WTC11 (cell line): ENCODE measurements around the gene IER3IP1. TPM values are rescaled to one million over a fixed set of nuclear protein-coding genes. Genes with fewer than 3 reads are reported as not detected.

Source experiments
- ATAC-seq: fragments of 200-7000 bp; cut with Tn5 transposase; 2 replicates; pipeline ENCODE4 v1.10.0; 2021; ENCODE audit warnings: mild to moderate bottlenecking, moderate library complexity
- CTCF ChIA-PET: fragments of 300-600 bp; sonication (Branson Sonifier 250); formaldehyde crosslinking; loops from one replicate; lab custom pipeline; 2021; ENCODE audit warnings: antibody characterized with exemption; lab: Charles Lee
- POLR2A ChIA-PET: fragments of 350-600 bp; sonication (Branson Sonifier 250); formaldehyde crosslinking; loops from one replicate; lab custom pipeline; 2021; ENCODE audit warnings: antibody characterized with exemption; lab: Charles Lee
- DNase-seq: peaks from one replicate; pipeline ENCODE4 v3.0.0; 2021; ENCODE audit warnings: low spot score
- H3K27ac Mint-ChIP-seq: 2 replicates; pipeline ENCODE4 v1.8.0; 2021; ENCODE audit warnings: mixed read lengths
- H3K27me3 Mint-ChIP-seq: 2 replicates; pipeline ENCODE4 v1.8.0; 2021; ENCODE audit warnings: low read depth, mild to moderate bottlenecking, moderate library complexity, mixed read lengths
- H3K36me3 Mint-ChIP-seq: 2 replicates; pipeline ENCODE4 v1.8.0; 2021; ENCODE audit warnings: mixed read lengths
- H3K4me1 Mint-ChIP-seq: 2 replicates; pipeline ENCODE4 v1.8.0; 2022; ENCODE audit warnings: mixed read lengths
- H3K4me3 Mint-ChIP-seq: 2 replicates; pipeline ENCODE4 v1.8.0; 2021; ENCODE audit warnings: mild to moderate bottlenecking, moderate library complexity, mixed read lengths
- H3K9me3 Mint-ChIP-seq: 2 replicates; pipeline ENCODE4 v1.8.0; 2021; ENCODE audit warnings: mixed read lengths
- ELF4 ChIP-seq: sonication (generic); formaldehyde crosslinking; IDR thresholded peaks from 2 replicates; pipeline ENCODE4 v1.8.1; 2022; ENCODE audit warnings: low read depth, mild to moderate bottlenecking, moderate library complexity, missing genetic modification reagents
- GTF2I ChIP-seq: fragments of 250-450 bp; sonication (Bioruptor Pico); conservative IDR thresholded peaks from 2 replicates; pipeline ENCODE4 v1.4.0; 2021; ENCODE audit warnings: mild to moderate bottlenecking
- IRF2 ChIP-seq: sonication (generic); formaldehyde crosslinking; IDR thresholded peaks from 2 replicates; pipeline ENCODE4 v1.8.0; 2022; ENCODE audit warnings: low read depth, missing genetic modification reagents, borderline replicate concordance
- SMAD3 ChIP-seq: sonication (generic); formaldehyde crosslinking; IDR thresholded peaks from 2 replicates; pipeline ENCODE4 v1.8.0; 2022; ENCODE audit warnings: missing genetic modification reagents, mild to moderate bottlenecking, borderline replicate concordance
- ZNF317 ChIP-seq: sonication (generic); formaldehyde crosslinking; IDR thresholded peaks from 2 replicates; pipeline ENCODE4 v1.8.1; 2023; ENCODE audit warnings: low read depth, mild to moderate bottlenecking, moderate library complexity, missing genetic modification reagents, borderline replicate concordance
- ZNF416 ChIP-seq: fragments of 250-450 bp; sonication (Bioruptor Pico); IDR thresholded peaks from 2 replicates; pipeline ENCODE4 v1.9.0; 2021; ENCODE audit warnings: mild to moderate bottlenecking, inconsistent platforms
- total RNA-seq: library from RNA; stranded (reverse); gene quantifications from 3 replicates; pipeline ENCODE4 v1.2.3, GENCODE V29; 2021
- TF ChIP-seq, protein P1 (sequence below): sonication (generic); formaldehyde crosslinking; IDR thresholded peaks from 2 replicates; pipeline ENCODE4 v1.8.1; 2023; ENCODE audit warnings: mild to moderate bottlenecking, missing genetic modification reagents
- TF ChIP-seq, protein P2 (sequence below): sonication (generic); formaldehyde crosslinking; IDR thresholded peaks from 2 replicates; pipeline ENCODE4 v1.8.0; 2022; ENCODE audit warnings: mild to moderate bottlenecking, missing genetic modification reagents
- TF ChIP-seq, protein P3 (sequence below): sonication (generic); formaldehyde crosslinking; IDR thresholded peaks from 2 replicates; pipeline ENCODE4 v1.8.1; 2023; ENCODE audit warnings: mild to moderate bottlenecking, missing genetic modification reagents, moderate library complexity
- TF ChIP-seq, protein P4 (sequence below): sonication (generic); formaldehyde crosslinking; IDR thresholded peaks from 2 replicates; pipeline ENCODE4 v1.8.1; 2023; ENCODE audit warnings: mild to moderate bottlenecking, missing genetic modification reagents
- TF ChIP-seq, protein P5 (sequence below): fragments of 250-450 bp; sonication (Bioruptor Pico); IDR thresholded peaks from 2 replicates; pipeline ENCODE4 v1.9.0; 2021; ENCODE audit warnings: mild to moderate bottlenecking
- TF ChIP-seq, protein P6 (sequence below): fragments of 250-450 bp; sonication (Bioruptor Pico); IDR thresholded peaks from 2 replicates; pipeline ENCODE4 v1.8.0; 2021; ENCODE audit warnings: mild to moderate bottlenecking

Gene IER3IP1
- total RNA-seq, 1 experiment from 2014 or later = 7.7 TPM

DNA sequence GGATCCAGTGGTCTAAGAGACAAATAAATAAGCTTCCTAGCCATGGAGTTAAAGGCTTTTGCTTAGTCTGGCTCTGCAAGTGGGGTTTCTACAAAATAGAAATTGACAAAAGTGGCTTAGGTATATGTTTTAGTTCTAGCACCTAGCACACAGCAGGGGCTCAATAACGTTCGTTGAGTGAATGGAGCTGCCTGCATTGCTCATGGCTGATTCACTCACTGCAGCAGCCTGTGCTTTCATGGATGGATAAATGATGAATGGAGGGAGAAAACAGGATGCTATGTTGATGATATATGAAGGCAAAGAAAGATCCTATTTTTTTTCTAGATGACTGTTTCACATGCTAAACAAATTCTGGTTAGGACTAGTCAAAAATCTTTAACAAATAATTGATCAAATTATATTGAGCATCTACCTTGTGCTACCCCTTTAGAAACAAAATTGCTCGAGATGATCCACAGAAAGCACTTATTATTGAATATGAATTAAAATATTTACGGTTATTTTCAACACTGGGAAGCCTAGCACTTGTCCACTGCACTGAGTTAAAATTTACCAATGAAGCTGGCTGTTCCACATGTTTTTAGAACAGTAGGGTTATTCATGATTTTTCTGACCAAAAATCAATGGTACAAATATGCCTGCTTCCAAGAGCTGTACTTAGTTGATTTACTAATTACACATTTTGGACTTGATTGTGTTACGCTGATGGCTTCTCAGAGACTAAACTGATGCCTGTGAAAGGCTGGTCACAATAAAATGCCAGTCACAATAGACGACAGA is 65.5 kb downstream of the IER3IP1 start:
- POLR2A ChIA-PET = no interaction called here
- DNase-seq = no peak
- TF ChIP-seq, protein P1, sequence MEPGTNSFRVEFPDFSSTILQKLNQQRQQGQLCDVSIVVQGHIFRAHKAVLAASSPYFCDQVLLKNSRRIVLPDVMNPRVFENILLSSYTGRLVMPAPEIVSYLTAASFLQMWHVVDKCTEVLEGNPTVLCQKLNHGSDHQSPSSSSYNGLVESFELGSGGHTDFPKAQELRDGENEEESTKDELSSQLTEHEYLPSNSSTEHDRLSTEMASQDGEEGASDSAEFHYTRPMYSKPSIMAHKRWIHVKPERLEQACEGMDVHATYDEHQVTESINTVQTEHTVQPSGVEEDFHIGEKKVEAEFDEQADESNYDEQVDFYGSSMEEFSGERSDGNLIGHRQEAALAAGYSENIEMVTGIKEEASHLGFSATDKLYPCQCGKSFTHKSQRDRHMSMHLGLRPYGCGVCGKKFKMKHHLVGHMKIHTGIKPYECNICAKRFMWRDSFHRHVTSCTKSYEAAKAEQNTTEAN = no peak
- TF ChIP-seq, protein P2, sequence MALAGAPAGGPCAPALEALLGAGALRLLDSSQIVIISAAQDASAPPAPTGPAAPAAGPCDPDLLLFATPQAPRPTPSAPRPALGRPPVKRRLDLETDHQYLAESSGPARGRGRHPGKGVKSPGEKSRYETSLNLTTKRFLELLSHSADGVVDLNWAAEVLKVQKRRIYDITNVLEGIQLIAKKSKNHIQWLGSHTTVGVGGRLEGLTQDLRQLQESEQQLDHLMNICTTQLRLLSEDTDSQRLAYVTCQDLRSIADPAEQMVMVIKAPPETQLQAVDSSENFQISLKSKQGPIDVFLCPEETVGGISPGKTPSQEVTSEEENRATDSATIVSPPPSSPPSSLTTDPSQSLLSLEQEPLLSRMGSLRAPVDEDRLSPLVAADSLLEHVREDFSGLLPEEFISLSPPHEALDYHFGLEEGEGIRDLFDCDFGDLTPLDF = no peak
- TF ChIP-seq ZNF317 (no peak), ZNF416 (CRISPR knock-in tag) (no peak)
- peaks cover 26% of the 10 kb centered on the region for H3K36me3 Mint-ChIP-seq
- H3K4me1 Mint-ChIP-seq = peaks cover 41% of the 10 kb centered on the region
- no peak for ATAC-seq
- CTCF ChIA-PET = interaction anchor here (0.6 to 4.8 kb wide), 4 partner anchors 26 to 170 kb away, joined by 3 to 38 read pairs (median 6); no protein-coding TSS in a partner anchor
- no peak overlapping the region for H3K4me3 Mint-ChIP-seq
- H3K27ac Mint-ChIP-seq = no peak overlapping the region
- no peaks in the 10 kb centered on the region for H3K9me3 Mint-ChIP-seq
- H3K27me3 Mint-ChIP-seq = no peaks in the 10 kb centered on the region

DNA sequence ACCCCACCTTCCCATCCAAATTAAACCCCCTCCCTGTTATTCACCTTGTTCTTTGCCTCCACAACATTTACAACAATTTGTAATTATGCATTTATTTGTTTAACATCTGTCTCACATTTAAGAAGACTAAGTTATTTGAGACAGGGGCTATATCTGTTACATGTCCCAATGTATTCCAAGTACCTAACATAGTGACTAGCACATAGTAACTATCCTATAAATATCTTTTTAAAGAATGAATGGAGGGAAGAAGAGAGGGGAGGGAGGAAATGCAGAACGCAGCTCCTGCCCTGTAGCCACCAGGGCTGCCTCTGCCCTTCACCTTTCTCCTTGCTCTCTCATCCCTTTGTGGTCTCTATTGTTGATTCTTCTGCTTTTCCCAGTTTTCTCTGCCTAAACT is 66.4 kb downstream of the IER3IP1 start:
- no peak overlapping the region for H3K4me3 Mint-ChIP-seq
- H3K4me1 Mint-ChIP-seq = peaks cover 36% of the 10 kb centered on the region
- H3K27me3 Mint-ChIP-seq = no peaks in the 10 kb centered on the region
- no peak for TF ChIP-seq IRF2 (CRISPR knock-in tag)
- ATAC-seq = no peak
- DNase-seq = no peak
- ChIA-PET CTCF (interaction anchor here (4.8 kb wide), 1 partner anchor 94 kb away, joined by 38 read pairs; no protein-coding TSS in a partner anchor), POLR2A (no interaction called here)
- H3K9me3 Mint-ChIP-seq = no peaks in the 10 kb centered on the region
- peak overlapping the region; percentile 71; the same call in 1 of the 2 replicates for H3K27ac Mint-ChIP-seq
- peaks cover 26% of the 10 kb centered on the region for H3K36me3 Mint-ChIP-seq

DNA sequence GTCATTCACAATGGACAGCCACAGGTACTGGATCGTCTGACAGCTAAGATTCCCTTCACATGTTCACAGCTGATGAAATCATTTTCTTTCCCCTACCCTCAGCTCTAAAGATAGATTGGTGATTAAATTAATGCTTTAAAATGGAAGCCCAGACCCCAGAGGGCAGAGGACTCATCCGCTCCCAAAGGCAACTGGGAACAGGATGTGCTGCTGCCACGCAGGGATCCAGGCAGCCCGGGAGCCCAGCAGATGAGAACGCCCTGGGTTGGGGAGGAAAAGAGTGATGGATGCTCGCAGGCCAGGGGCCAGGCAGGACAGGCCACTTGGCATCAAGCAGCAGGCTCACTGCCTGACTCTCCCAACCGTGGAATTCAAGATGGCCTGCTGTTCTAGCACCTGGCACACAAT is 67.2 kb downstream of the IER3IP1 start:
- Mint-ChIP-seq H3K36me3 (peaks cover 26% of the 10 kb centered on the region), H3K27me3 (no peaks in the 10 kb centered on the region), H3K9me3 (no peaks in the 10 kb centered on the region), H3K27ac (no peak overlapping the region), H3K4me3 (no peak overlapping the region), H3K4me1 (peaks cover 30% of the 10 kb centered on the region)
- CTCF ChIA-PET = interaction anchor here (4.8 kb wide), 1 partner anchor 95 kb away, joined by 38 read pairs; no protein-coding TSS in a partner anchor
- POLR2A ChIA-PET = no interaction called here
- ATAC-seq = peak; percentile 60
- no peak for DNase-seq
- TF ChIP-seq, protein P3, sequence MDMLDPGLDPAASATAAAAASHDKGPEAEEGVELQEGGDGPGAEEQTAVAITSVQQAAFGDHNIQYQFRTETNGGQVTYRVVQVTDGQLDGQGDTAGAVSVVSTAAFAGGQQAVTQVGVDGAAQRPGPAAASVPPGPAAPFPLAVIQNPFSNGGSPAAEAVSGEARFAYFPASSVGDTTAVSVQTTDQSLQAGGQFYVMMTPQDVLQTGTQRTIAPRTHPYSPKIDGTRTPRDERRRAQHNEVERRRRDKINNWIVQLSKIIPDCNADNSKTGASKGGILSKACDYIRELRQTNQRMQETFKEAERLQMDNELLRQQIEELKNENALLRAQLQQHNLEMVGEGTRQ = no peak
- TF ChIP-seq, protein P4, sequence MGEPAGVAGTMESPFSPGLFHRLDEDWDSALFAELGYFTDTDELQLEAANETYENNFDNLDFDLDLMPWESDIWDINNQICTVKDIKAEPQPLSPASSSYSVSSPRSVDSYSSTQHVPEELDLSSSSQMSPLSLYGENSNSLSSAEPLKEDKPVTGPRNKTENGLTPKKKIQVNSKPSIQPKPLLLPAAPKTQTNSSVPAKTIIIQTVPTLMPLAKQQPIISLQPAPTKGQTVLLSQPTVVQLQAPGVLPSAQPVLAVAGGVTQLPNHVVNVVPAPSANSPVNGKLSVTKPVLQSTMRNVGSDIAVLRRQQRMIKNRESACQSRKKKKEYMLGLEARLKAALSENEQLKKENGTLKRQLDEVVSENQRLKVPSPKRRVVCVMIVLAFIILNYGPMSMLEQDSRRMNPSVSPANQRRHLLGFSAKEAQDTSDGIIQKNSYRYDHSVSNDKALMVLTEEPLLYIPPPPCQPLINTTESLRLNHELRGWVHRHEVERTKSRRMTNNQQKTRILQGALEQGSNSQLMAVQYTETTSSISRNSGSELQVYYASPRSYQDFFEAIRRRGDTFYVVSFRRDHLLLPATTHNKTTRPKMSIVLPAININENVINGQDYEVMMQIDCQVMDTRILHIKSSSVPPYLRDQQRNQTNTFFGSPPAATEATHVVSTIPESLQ (CRISPR knock-in tag) = no peak
- TF ChIP-seq, protein P5, sequence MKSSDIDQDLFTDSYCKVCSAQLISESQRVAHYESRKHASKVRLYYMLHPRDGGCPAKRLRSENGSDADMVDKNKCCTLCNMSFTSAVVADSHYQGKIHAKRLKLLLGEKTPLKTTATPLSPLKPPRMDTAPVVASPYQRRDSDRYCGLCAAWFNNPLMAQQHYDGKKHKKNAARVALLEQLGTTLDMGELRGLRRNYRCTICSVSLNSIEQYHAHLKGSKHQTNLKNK (CRISPR knock-in tag) = no peak
- TF ChIP-seq, protein P6, sequence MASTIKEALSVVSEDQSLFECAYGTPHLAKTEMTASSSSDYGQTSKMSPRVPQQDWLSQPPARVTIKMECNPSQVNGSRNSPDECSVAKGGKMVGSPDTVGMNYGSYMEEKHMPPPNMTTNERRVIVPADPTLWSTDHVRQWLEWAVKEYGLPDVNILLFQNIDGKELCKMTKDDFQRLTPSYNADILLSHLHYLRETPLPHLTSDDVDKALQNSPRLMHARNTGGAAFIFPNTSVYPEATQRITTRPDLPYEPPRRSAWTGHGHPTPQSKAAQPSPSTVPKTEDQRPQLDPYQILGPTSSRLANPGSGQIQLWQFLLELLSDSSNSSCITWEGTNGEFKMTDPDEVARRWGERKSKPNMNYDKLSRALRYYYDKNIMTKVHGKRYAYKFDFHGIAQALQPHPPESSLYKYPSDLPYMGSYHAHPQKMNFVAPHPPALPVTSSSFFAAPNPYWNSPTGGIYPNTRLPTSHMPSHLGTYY (CRISPR knock-in tag) = no peak
- TF ChIP-seq ELF4 (CRISPR knock-in tag) (no peak), GTF2I (CRISPR knock-in tag) (no peak), SMAD3 (no peak)
